Spleen (tissue), 11 donors: ENCODE measurements around the gene BTRC. TPM values are rescaled to one million over a fixed set of nuclear protein-coding genes. Genes with fewer than 3 reads are reported as not detected.

Experiments
- DNase-seq: peaks from one replicate; pipeline ENCODE4 v3.0.0-alpha.2; 2020
- H3K27ac ChIP-seq, 8 donors: fragments of 200-600 bp; sonication (generic) in 7 of 8; 1 replicate in 4 of 8; 2 replicates in 4 of 8; pipeline versions ENCODE4 v1.5.0 to v1.8.0; 2016 to 2021; ENCODE audit warnings: inconsistent platforms in 4 of 8, mild to moderate bottlenecking in 4 of 8, moderate library complexity in 1 of 8
- H3K27me3 ChIP-seq, 7 donors: fragments of 200-600 bp; sonication (generic) in 6 of 7; replicated peaks in 1 of 7; 1 replicate in 4 of 7; 2 replicates in 3 of 7; pipeline versions ENCODE4 v1.5.0 to v1.8.0; 2016 to 2021; ENCODE audit warnings: inconsistent platforms in 3 of 7, mild to moderate bottlenecking in 1 of 7
- H3K36me3 ChIP-seq, 6 donors: fragments of 200-600 bp; sonication (generic) in 5 of 6; 1 replicate in 4 of 6; 2 replicates in 2 of 6; pipeline versions ENCODE4 v1.5.0 to v1.8.0; 2016 to 2021; ENCODE audit warnings: inconsistent platforms in 2 of 6
- H3K4me1 ChIP-seq, 6 donors: fragments of 200-600 bp; sonication (generic) in 5 of 6; 1 replicate in 3 of 6; 2 replicates in 3 of 6; pipeline versions ENCODE4 v1.5.0 to v1.8.0; 2016 to 2021; ENCODE audit warnings: inconsistent platforms in 3 of 6
- H3K4me3 ChIP-seq, 8 donors: fragments of 200-600 bp; sonication (generic) in 7 of 8; 1 replicate in 4 of 8; 2 replicates in 4 of 8; pipeline versions ENCODE4 v1.5.0 to v1.8.0; 2016 to 2021; ENCODE audit warnings: inconsistent platforms in 4 of 8, mild to moderate bottlenecking in 4 of 8, moderate library complexity in 2 of 8
- H3K9me3 ChIP-seq, 8 donors: fragments of 200-600 bp; sonication (generic) in 7 of 8; 1 replicate in 4 of 8; 2 replicates in 4 of 8; pipeline versions ENCODE4 v1.5.0 to v1.8.0; 2016 to 2021; ENCODE audit warnings: inconsistent platforms in 4 of 8
- POLR2A ChIP-seq, 3 donors: fragments of 450-650 bp; IDR thresholded peaks; one replicate each; pipeline ENCODE4 v1.5.1; 2017; ENCODE audit warnings: antibody characterized with exemption in 3 of 3, mild to moderate bottlenecking in 1 of 3
- POLR2AphosphoS5 ChIP-seq, 3 donors: sonication (generic); formaldehyde crosslinking; IDR thresholded peaks; one replicate each; pipeline ENCODE4 v1.5.1; 2017; ENCODE audit warnings: antibody characterized with exemption in 3 of 3
- WGBS, 5 donors: extraction: QIAGEN DNeasy Blood & Tissue Kit in 3 of 5; methylation state at CpG; one replicate each; pipeline versions ENCODE4 v1.1.5 to v1.1.7; 2013 to 2018; 5-methylcytosine and 5-hydroxymethylcytosine counted together
- intact Hi-C: fragments of 100-400 bp; cut with DNase I; formaldehyde crosslinking; loops from one replicate; pipeline ENCODE4 v1.15.0; 2023; ENCODE audit warnings: low total_unique reads
- polyA plus RNA-seq, 3 donors: library from polyadenylated mRNA; stranded (reverse); fragments of 200-250 nt; gene quantifications; one replicate each; pipeline ENCODE4 v1.2.1, GENCODE V29; 2013
- total RNA-seq, 7 donors: library from RNA; depleted of rRNA in 3 of 7; stranded (reverse); fragments of >200 nt in 3 of 7; fragmentation: NEBNext Ultra II Directional in 4 of 7; extraction: Animal tissue kit (Norgen Biotek cat#: 25700) in 4 of 7; gene quantifications; one replicate each; pipeline versions ENCODE4 v1.1.0 to v1.2.1, GENCODE V29; 2016 to 2021
- TF ChIP-seq, protein P1 (sequence below), 11 experiments: fragments of 200-600 bp in 7 of 11; fragments of 450-650 bp in 4 of 11; sonication (generic) in 4 of 11; IDR thresholded peaks in 8 of 11; conservative IDR thresholded peaks in 3 of 11; 1 replicate in 7 of 11; 2 replicates in 4 of 11; pipeline versions ENCODE4 v1.4.0 to v1.8.0; 2016 to 2021; ENCODE audit warnings: antibody characterized with exemption in 11 of 11, inconsistent platforms in 4 of 11, mild to moderate bottlenecking in 1 of 11
- donor health status: healthy with polysubstance abuse.
- donor health status: DM: no; HTN: no; CAD: no; lungs with moderate emphysema.
- donor health status: DM: no; HTN: no; CAD: no.
- donor health status: Bipolar disorder and iron deficiency.
- donor health status: healthy.
- donor health status: DM: no; HTN: no; CAD: no.
- donor health status: DM: yes; HTN: yes; CAD: no.

The BTRC gene
- total and polyA plus RNA-seq, 10 donors = 2.7 to 23.9 (median 19.3) TPM

DNA sequence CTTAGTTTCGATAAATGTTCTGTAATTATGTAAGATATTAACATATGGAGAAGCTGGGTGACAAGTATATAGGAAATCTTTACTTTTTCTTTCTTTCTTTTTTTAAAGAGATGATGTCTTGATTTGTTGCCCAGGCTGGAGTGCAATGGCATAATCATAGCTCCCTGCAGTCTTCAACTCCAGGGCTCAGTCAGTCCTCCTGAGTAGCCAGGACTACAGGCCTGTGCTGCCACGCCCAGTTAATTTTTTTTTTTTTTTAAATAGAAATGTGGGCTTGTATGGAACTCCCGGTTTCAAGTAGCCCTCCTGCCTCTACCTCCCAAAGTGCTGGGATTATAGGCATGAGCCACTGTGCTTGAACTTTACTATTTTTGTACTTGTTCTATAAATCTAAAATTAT lies 122.4 kb downstream of the BTRC start:
- no peaks in the 10 kb centered on the region for H3K9me3 ChIP-seq
- no peak overlapping the region for H3K4me3 ChIP-seq
- intact Hi-C loops = no loop called here
- 73 to 95% (median 92%) methylated on average over 3 of the region's 3 CpGs for WGBS, 5 donors
- no peaks in the 10 kb centered on the region for H3K4me1 ChIP-seq
- DNase-seq = no peak
- H3K27me3 ChIP-seq = no peaks in the 10 kb centered on the region
- H3K27ac ChIP-seq = no peak overlapping the region
- TF ChIP-seq POLR2A (IDR thresholded peaks at IDR 0.05) (no peak), POLR2AphosphoS5 (IDR thresholded peaks at IDR 0.05) (no peak)
- TF ChIP-seq, protein P1, sequence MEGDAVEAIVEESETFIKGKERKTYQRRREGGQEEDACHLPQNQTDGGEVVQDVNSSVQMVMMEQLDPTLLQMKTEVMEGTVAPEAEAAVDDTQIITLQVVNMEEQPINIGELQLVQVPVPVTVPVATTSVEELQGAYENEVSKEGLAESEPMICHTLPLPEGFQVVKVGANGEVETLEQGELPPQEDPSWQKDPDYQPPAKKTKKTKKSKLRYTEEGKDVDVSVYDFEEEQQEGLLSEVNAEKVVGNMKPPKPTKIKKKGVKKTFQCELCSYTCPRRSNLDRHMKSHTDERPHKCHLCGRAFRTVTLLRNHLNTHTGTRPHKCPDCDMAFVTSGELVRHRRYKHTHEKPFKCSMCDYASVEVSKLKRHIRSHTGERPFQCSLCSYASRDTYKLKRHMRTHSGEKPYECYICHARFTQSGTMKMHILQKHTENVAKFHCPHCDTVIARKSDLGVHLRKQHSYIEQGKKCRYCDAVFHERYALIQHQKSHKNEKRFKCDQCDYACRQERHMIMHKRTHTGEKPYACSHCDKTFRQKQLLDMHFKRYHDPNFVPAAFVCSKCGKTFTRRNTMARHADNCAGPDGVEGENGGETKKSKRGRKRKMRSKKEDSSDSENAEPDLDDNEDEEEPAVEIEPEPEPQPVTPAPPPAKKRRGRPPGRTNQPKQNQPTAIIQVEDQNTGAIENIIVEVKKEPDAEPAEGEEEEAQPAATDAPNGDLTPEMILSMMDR (IDR thresholded peaks at IDR 0.05 in 8 of 11, conservative IDR thresholded peaks at IDR 0.05 in 3 of 11) = no peak
- peaks cover 0 to 23% (median 8%) of the 10 kb centered on the region in 6 donors for H3K36me3 ChIP-seq

DNA sequence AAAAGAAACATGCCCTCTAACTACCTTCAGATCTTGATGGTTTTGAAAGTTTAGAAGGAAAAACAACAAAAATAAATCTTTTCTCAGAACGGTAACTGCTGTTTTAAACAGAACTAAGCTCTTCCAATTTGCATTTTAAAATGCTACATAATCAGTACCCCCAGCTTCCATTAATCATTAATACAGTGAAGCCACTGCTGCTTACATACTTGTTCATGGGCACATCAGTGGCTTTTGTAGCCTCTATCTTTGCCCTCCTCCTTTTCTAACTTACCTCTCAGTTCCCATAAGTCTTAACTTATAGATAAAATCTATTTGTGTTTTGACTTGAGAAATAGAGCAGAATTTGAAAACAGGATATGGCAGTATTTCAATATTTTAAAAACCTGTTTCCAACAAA lies 125.0 kb downstream of the BTRC start:
- TF ChIP-seq POLR2AphosphoS5 (IDR thresholded peaks at IDR 0.05) = no peak
- no peak for TF ChIP-seq POLR2A (IDR thresholded peaks at IDR 0.05)
- TF ChIP-seq, protein P1 (IDR thresholded peaks at IDR 0.05 in 8 of 11, conservative IDR thresholded peaks at IDR 0.05 in 3 of 11) = no peak
- 68 to 85% (median 76%) methylated on average over 1 of the region's 1 CpG for WGBS, 5 donors
- H3K27me3 ChIP-seq = no peaks in the 10 kb centered on the region
- no peaks in the 10 kb centered on the region for H3K9me3 ChIP-seq
- H3K36me3 ChIP-seq = peaks cover 0 to 30% (median 8%) of the 10 kb centered on the region in 6 donors
- no peak for DNase-seq
- no peak overlapping the region for H3K4me3 ChIP-seq
- intact Hi-C loops = no loop called here
- no peaks in the 10 kb centered on the region for H3K4me1 ChIP-seq
- no peak overlapping the region for H3K27ac ChIP-seq

DNA sequence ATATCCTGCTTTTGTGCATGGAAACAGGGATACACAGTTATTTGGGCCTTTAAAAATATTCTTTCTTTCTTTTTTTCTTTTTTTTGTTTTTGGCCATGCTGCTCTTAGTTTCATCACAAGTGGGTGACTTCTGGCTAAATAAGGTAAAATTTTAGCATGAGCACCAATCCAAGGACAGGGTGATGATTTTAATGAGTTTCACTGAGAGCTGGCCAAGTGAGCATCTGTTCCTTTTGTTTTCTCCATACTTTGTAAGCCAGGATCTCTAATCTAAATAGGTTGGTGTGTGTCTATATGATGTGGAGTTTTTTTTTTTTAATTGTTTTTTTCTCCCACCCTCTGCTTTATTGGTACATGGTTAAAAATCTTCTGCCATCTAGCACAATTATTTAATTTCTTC lies 127.3 kb downstream of the BTRC start:
- TF ChIP-seq POLR2AphosphoS5 (IDR thresholded peaks at IDR 0.05) = no peak
- no peak for TF ChIP-seq POLR2A (IDR thresholded peaks at IDR 0.05)
- TF ChIP-seq, protein P1 (IDR thresholded peaks at IDR 0.05 in 8 of 11, conservative IDR thresholded peaks at IDR 0.05 in 3 of 11) = no peak
- H3K36me3 ChIP-seq = peaks cover 0 to 37% (median 8%) of the 10 kb centered on the region in 6 donors

DNA sequence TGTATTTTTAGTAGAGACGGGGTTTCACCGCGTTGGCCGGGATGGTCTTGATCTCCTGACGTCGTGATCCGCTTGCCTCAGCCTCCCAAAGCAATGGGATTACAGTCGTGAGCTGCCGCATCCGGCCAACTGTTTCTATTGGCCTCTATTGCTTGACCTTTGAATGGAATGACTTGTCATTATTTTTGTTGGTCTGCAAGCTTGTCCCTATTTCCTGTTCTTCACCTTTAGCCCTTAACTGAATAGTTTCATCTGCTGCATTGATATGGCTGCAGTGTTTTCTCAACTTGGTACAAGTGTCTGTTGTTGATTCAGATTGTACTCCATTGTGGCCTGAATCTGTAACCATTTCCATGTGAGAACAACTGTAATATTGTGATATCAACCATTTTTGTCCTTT lies 128.6 kb downstream of the BTRC start:
- Histone ChIP-seq H3K4me3 (no peak overlapping the region), H3K27me3 (no peaks in the 10 kb centered on the region), H3K36me3 (peaks cover 0 to 37% (median 8%) of the 10 kb centered on the region in 6 donors), H3K27ac (no peak overlapping the region), H3K4me1 (no peaks in the 10 kb centered on the region), H3K9me3 (no peaks in the 10 kb centered on the region)
- DNase-seq = no peak
- intact Hi-C loops = no loop called here
- WGBS, 5 donors = 94 to 97% (median 95%) methylated on average over 10 of the region's 10 CpGs
- TF ChIP-seq POLR2AphosphoS5 (IDR thresholded peaks at IDR 0.05) (no peak), POLR2A (IDR thresholded peaks at IDR 0.05) (no peak)
- TF ChIP-seq, protein P1 (IDR thresholded peaks at IDR 0.05 in 8 of 11, conservative IDR thresholded peaks at IDR 0.05 in 3 of 11) = no peak

More for the DNA sequence above, 127.3 kb downstream of the BTRC start:
- no peak for DNase-seq
- H3K27ac ChIP-seq = no peak overlapping the region
- intact Hi-C loops = no loop called here
- no peaks in the 10 kb centered on the region for H3K4me1 ChIP-seq
- H3K9me3 ChIP-seq = no peaks in the 10 kb centered on the region
- no peaks in the 10 kb centered on the region for H3K27me3 ChIP-seq
- no peak overlapping the region for H3K4me3 ChIP-seq
